Measurements from ENCODE around the gene ITPR1.

DNA sequence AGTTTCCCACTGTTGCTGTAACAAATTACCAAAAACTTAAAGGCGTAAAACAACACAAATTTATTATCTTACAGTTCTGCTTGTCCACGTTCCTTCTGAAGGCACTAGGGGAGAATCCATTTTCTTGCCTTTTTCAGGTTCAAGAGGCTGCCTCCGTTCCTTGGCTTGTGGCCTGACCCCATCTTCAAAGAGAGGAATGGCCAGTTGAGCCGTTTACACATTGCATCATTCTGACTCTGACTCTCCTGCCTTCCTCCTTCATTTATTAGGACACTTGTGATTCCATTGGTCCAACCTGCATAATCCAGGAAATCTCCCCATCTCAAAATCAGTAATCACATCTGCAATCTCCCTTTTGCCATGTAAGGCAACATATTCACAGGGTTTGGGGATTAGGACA is 363.4 kb downstream of the ITPR1 start:
- TF ChIP-seq EZH2 (IDR thresholded peaks at IDR 0.05; ENCODE audit: insufficient read depth, poor library complexity, severe bottlenecking) (no peak), EZH2phosphoT487 (IDR thresholded peaks at IDR 0.05; ENCODE audit: insufficient read depth, low read depth) (no peak)
